Ascending aorta (tissue), 2 donors: ENCODE data around the gene P3H3. TPM values are rescaled to one million over a fixed set of nuclear protein-coding genes. Genes with fewer than 3 reads are reported as not detected.
"Not testable (repeated sequence)": the region's sequence is repeated elsewhere in the genome, so short reads cannot be mapped to it uniquely, and the experiment has no call there.

Experiments
- DNase-seq, 2 donors: peaks; one replicate each; pipeline ENCODE4 v3.0.0-alpha.2; 2019; ENCODE audit warnings: low spot score in 2 of 2
- H3K27ac ChIP-seq, 2 donors: fragments of 200-600 bp; sonication (generic); one replicate each; pipeline ENCODE4 v1.5.1; 2016 to 2017; ENCODE audit warnings: mild to moderate bottlenecking in 1 of 2
- H3K27me3 ChIP-seq: fragments of 200-600 bp; sonication (generic); one replicate; pipeline ENCODE4 v1.5.1; 2017
- H3K36me3 ChIP-seq, 2 donors: fragments of 200-600 bp; sonication (generic); one replicate each; pipeline ENCODE4 v1.5.1; 2016
- H3K4me1 ChIP-seq, 2 donors: fragments of 200-600 bp; sonication (generic); one replicate each; pipeline ENCODE4 v1.5.1; 2016 to 2017; ENCODE audit warnings: mild to moderate bottlenecking in 1 of 2
- H3K4me3 ChIP-seq, 2 donors: fragments of 200-600 bp; sonication (generic); one replicate each; pipeline ENCODE4 v1.5.1; 2016 to 2017; ENCODE audit warnings: mild to moderate bottlenecking in 1 of 2
- H3K9me3 ChIP-seq, 2 donors: fragments of 200-600 bp; sonication (generic); one replicate each; pipeline ENCODE4 v1.5.1; 2016
- CTCF ChIP-seq, 3 experiments: fragments of 200-600 bp in 2 of 3; fragments of 450-650 bp in 1 of 3; sonication (generic) in 2 of 3; IDR thresholded peaks; one replicate each; pipeline ENCODE4 v1.5.1; 2016 to 2019; ENCODE audit warnings: antibody characterized with exemption in 3 of 3, mild to moderate bottlenecking in 1 of 3, moderate library complexity in 1 of 3
- intact Hi-C: fragments of 100-400 bp; cut with DNase I; formaldehyde crosslinking; loops from one replicate; pipeline ENCODE4 v1.15.1; 2023
- total RNA-seq: library from RNA; depleted of rRNA; stranded (reverse); fragments of >200 nt; gene quantifications from one replicate; pipeline ENCODE4 v1.1.0, GENCODE V29; 2016

P3H3 gene
- total RNA-seq, 1 donor from 2014 or later: 62.2 TPM

- H3K36me3 ChIP-seq: peaks cover 12 to 18% of the 10 kb centered on the region in 2 donors
- no peak for TF ChIP-seq CTCF (IDR thresholded peaks at IDR 0.05)
- no peaks in the 10 kb centered on the region for H3K9me3 ChIP-seq
- no peak overlapping the region for H3K4me3 ChIP-seq
- no peaks in the 10 kb centered on the region for H3K27me3 ChIP-seq
- no peak overlapping the region for H3K27ac ChIP-seq
- DNase-seq: no peak
- intact Hi-C loops: no loop called here
- no peaks in the 10 kb centered on the region for H3K4me1 ChIP-seq
Measured at GRCh38 chr12:6883252-6883651, 55.0 kb downstream of the P3H3 start.

- Histone ChIP-seq H3K36me3 (peaks cover 12 to 19% of the 10 kb centered on the region in 2 donors), H3K27ac (no peak overlapping the region), H3K4me3 (no peak overlapping the region), H3K9me3 (no peaks in the 10 kb centered on the region), H3K4me1 (no peaks in the 10 kb centered on the region), H3K27me3 (no peaks in the 10 kb centered on the region)
- DNase-seq: no peak
- TF ChIP-seq CTCF (IDR thresholded peaks at IDR 0.05): no peak
- intact Hi-C loops: no loop called here
Measured at GRCh38 chr12:6883683-6884082, 55.5 kb downstream of the P3H3 start.

GRCh38 chr12:6884539-6884938, 56.3 kb downstream of the P3H3 start:
- Histone ChIP-seq H3K27ac (no peak overlapping the region), H3K9me3 (no peaks in the 10 kb centered on the region), H3K4me3 (no peak overlapping the region), H3K36me3 (peaks cover 12 to 23% of the 10 kb centered on the region in 2 donors), H3K27me3 (no peaks in the 10 kb centered on the region), H3K4me1 (no peaks in the 10 kb centered on the region)
- DNase-seq: no peak
- no peak for TF ChIP-seq CTCF (IDR thresholded peaks at IDR 0.05)
- intact Hi-C loops: no loop called here

GRCh38 chr12:6886206-6886999, 58.2 kb downstream of the P3H3 start:
- H3K27ac ChIP-seq, intact Hi-C loops, H3K4me3 ChIP-seq, DNase-seq, H3K4me1 ChIP-seq, H3K27me3 ChIP-seq, H3K9me3 ChIP-seq: not testable (repeated sequence)
- peaks cover 12 to 23% of the 10 kb centered on the region in 2 donors for H3K36me3 ChIP-seq

GRCh38 chr12:6887460-6887859, 59.3 kb downstream of the P3H3 start:
- H3K4me1 ChIP-seq: peaks cover 0 to 6% of the 10 kb centered on the region in 2 donors
- no peak for TF ChIP-seq CTCF (IDR thresholded peaks at IDR 0.05)
- H3K27me3 ChIP-seq: no peaks in the 10 kb centered on the region
- H3K36me3 ChIP-seq: peaks cover 12 to 23% of the 10 kb centered on the region in 2 donors
- no peak overlapping the region for H3K27ac ChIP-seq
- H3K9me3 ChIP-seq: no peaks in the 10 kb centered on the region
- intact Hi-C loops: no loop called here
- no peak overlapping the region for H3K4me3 ChIP-seq
- no peak for DNase-seq

GRCh38 chr12:6888360-6888759, 60.2 kb downstream of the P3H3 start:
- Histone ChIP-seq H3K27me3 (no peaks in the 10 kb centered on the region), H3K4me1 (peaks cover 0 to 6% of the 10 kb centered on the region in 2 donors), H3K27ac (no peak overlapping the region), H3K36me3 (peaks cover 10 to 23% of the 10 kb centered on the region in 2 donors), H3K9me3 (no peaks in the 10 kb centered on the region), H3K4me3 (no peak overlapping the region)
- intact Hi-C loops: no loop called here
- TF ChIP-seq CTCF (IDR thresholded peaks at IDR 0.05): no peak
- no peak for DNase-seq

- H3K27me3 ChIP-seq, intact Hi-C loops, DNase-seq, H3K4me3 ChIP-seq, H3K4me1 ChIP-seq, H3K27ac ChIP-seq, H3K9me3 ChIP-seq: not testable (repeated sequence)
- H3K36me3 ChIP-seq: peaks cover 8 to 18% of the 10 kb centered on the region in 2 donors
Measured at GRCh38 chr12:6888794-6889193, 60.6 kb downstream of the P3H3 start.
